Endothelial cell of umbilical vein (primary cell): ENCODE results near the gene TLE7. TPM values are rescaled to one million over a fixed set of nuclear protein-coding genes. Genes with fewer than 3 reads are reported as not detected.

Source experiments
- BruUV-seq: library from RNA; stranded (reverse); fragments of 400-500 nt; replicated peaks from 2 replicates; lab custom pipeline; 2021; lab: Mats Ljungman, UMichigan
- CTCF ChIA-PET: fragments of 300-600, 350-600 bp; sonication (Branson Sonifier 250); formaldehyde crosslinking; loops from one replicate; lab custom pipeline; 2021; ENCODE audit warnings: antibody characterized with exemption, inconsistent platforms; lab: Charles Lee
- POLR2A ChIA-PET: fragments of 300-600, 350-600 bp; sonication (Branson Sonifier 250); formaldehyde crosslinking; loops from one replicate; lab custom pipeline; 2021; ENCODE audit warnings: antibody characterized with exemption, inconsistent platforms; lab: Charles Lee
- DNase-seq: peaks from one replicate; pipeline ENCODE4 v3.0.0-alpha.2; 2011; ENCODE audit warnings: low read depth, low spot score
- FAIRE-seq: peaks from 2 replicates; lab custom pipeline; 2011; peaks lifted over from hg19 to GRCh38; lab: Jason Lieb, UNC
- H2AFZ ChIP-seq: 2 replicates; pipeline ENCODE4 v1.6.0; 2012; ENCODE audit warnings: low read depth, low read length, control low read depth, inconsistent platforms
- H3K27ac ChIP-seq: 2 replicates; pipeline ENCODE4 v1.5.1; 2011; ENCODE audit warnings: low read depth, mild to moderate bottlenecking, control low read depth, low read length, moderate library complexity; ENCODE audit not compliant: insufficient read depth
- H3K27me3 ChIP-seq, 2 experiments: 2 replicates each; pipeline versions ENCODE4 v1.6.0 to v1.6.1; 2011; ENCODE audit warnings: low read length in 2 of 2, mixed read lengths in 1 of 2; ENCODE audit not compliant: control insufficient read depth in 2 of 2, insufficient read depth in 2 of 2
- H3K36me3 ChIP-seq, 2 experiments: 2 replicates in 1 of 2; 3 replicates in 1 of 2; pipeline ENCODE4 v1.5.1; 2011; ENCODE audit warnings: low read length in 2 of 2, mild to moderate bottlenecking in 1 of 2, moderate library complexity in 1 of 2; ENCODE audit not compliant: control insufficient read depth in 2 of 2, insufficient read depth in 2 of 2; ENCODE audit errors: extremely low read depth in 1 of 2
- H3K4me1 ChIP-seq: 3 replicates; pipeline ENCODE4 v1.5.1; 2011; ENCODE audit warnings: mild to moderate bottlenecking, low read length; ENCODE audit not compliant: control insufficient read depth, insufficient read depth; ENCODE audit errors: extremely low read depth
- H3K4me2 ChIP-seq: 2 replicates; pipeline ENCODE4 v1.6.1; 2011; ENCODE audit warnings: low read length, control low read depth, mixed read lengths; ENCODE audit not compliant: insufficient read depth
- H3K4me3 ChIP-seq, 3 experiments: fragments of 200-600 bp in 1 of 3; sonication (generic), shearing (Covaris generic) in 1 of 3; replicated peaks in 1 of 3; 2 replicates each; pipeline ENCODE4 v1.5.1; 2011 to 2016; ENCODE audit warnings: control low read depth in 3 of 3, low read length in 3 of 3, mild to moderate bottlenecking in 2 of 3, inconsistent platforms in 1 of 3, low read depth in 1 of 3, moderate library complexity in 1 of 3; ENCODE audit not compliant: insufficient read depth in 1 of 3
- H3K79me2 ChIP-seq: 2 replicates; pipeline ENCODE4 v1.6.0; 2012; ENCODE audit warnings: low read length, inconsistent platforms; ENCODE audit not compliant: control insufficient read depth, insufficient read depth
- H3K9ac ChIP-seq: replicated peaks from 2 replicates; pipeline ENCODE3; 2011; ENCODE audit warnings: low read length, control low read depth; ENCODE audit not compliant: insufficient read depth; ENCODE audit errors: extremely low read depth
- H3K9me1 ChIP-seq: replicated peaks from 3 replicates; pipeline ENCODE4 v1.6.0; 2011; ENCODE audit warnings: mild to moderate bottlenecking, low read length; ENCODE audit not compliant: control insufficient read depth, insufficient read depth; ENCODE audit errors: extremely low read depth
- H3K9me3 ChIP-seq: replicated peaks from 2 replicates; pipeline ENCODE4 v1.5.1; 2012; ENCODE audit warnings: low read length, inconsistent platforms; ENCODE audit not compliant: control insufficient read depth, insufficient read depth
- H4K20me1 ChIP-seq: replicated peaks from 2 replicates; pipeline ENCODE3; 2011; ENCODE audit warnings: mild to moderate bottlenecking, low read length; ENCODE audit not compliant: control insufficient read depth, insufficient read depth; ENCODE audit errors: extremely low read depth
- CTCF ChIP-seq, 2 donors: IDR thresholded peaks; 1 replicate in 1 of 2; 2 replicates in 1 of 2; pipeline ENCODE4 v1.5.1; 2011; ENCODE audit warnings: low read length in 2 of 2, mild to moderate bottlenecking in 2 of 2, moderate library complexity in 2 of 2, control low read depth in 1 of 2, inconsistent platforms in 1 of 2, low read depth in 1 of 2; ENCODE audit not compliant: insufficient read depth in 1 of 2; ENCODE audit errors: extremely low read depth in 1 of 2
- EZH2 ChIP-seq: IDR thresholded peaks from 2 replicates; pipeline ENCODE4 v1.6.1; 2012; ENCODE audit warnings: borderline replicate concordance, low read depth, mild to moderate bottlenecking, moderate library complexity, low read length, inconsistent platforms; ENCODE audit not compliant: severe bottlenecking
- FOS ChIP-seq: IDR thresholded peaks from 2 replicates; pipeline ENCODE4 v1.6.1; 2011; ENCODE audit warnings: mild to moderate bottlenecking, low read length, moderate library complexity, borderline replicate concordance; ENCODE audit not compliant: insufficient read depth
- GATA2 ChIP-seq: IDR thresholded peaks from 2 replicates; pipeline ENCODE4 v1.7.0; 2011; ENCODE audit warnings: low read depth, mild to moderate bottlenecking, moderate library complexity, mixed read lengths, low read length; ENCODE audit not compliant: insufficient read length, insufficient read depth
- JUN ChIP-seq: IDR thresholded peaks from 2 replicates; pipeline ENCODE4 v1.6.1; 2011; ENCODE audit warnings: borderline replicate concordance, low read depth; ENCODE audit not compliant: insufficient read length, insufficient read depth
- MAX ChIP-seq: IDR thresholded peaks from 2 replicates; pipeline ENCODE4 v1.6.1; 2011; ENCODE audit not compliant: insufficient read depth, insufficient read length
- MYC ChIP-seq: IDR thresholded peaks from one replicate; pipeline ENCODE4 v1.6.1; 2011; ENCODE audit warnings: mild to moderate bottlenecking, low read depth, low read length
- POLR2A ChIP-seq: IDR thresholded peaks from 2 replicates; pipeline ENCODE4 v1.6.1; 2012; ENCODE audit warnings: low read depth, mild to moderate bottlenecking, control low read depth, low read length
- POLR2AphosphoS5 ChIP-seq: IDR thresholded peaks from 2 replicates; pipeline ENCODE4 v1.6.1; 2012; ENCODE audit warnings: low read depth, mild to moderate bottlenecking, control low read depth, low read length, moderate library complexity; ENCODE audit not compliant: insufficient read depth
- dilution Hi-C: fragments of 300-500 bp; cut with MboI; formaldehyde crosslinking; loops from one replicate; pipeline ENCODE4 v1.15.0; 2019; ENCODE audit warnings: low sequenced_read_pairs; ENCODE audit not compliant: extremely low pct_ligation_motif_present
- intact Hi-C: fragments of 100-400 bp; cut with micrococcal nuclease; formaldehyde crosslinking; loops from one replicate; pipeline ENCODE4 v1.10.0; 2022
- polyA plus RNA-seq, 4 experiments: library from polyadenylated mRNA; depleted of rRNA in 3 of 4; stranded (reverse) in 3 of 4; unstranded in 1 of 4; fragments of >200 nt; gene quantifications; 2 replicates each; pipeline versions ENCODE4 v1.2.1 to v1.2.3, GENCODE V29; 2011 to 2012; ENCODE audit warnings: missing spikeins in 1 of 4
- total RNA-seq: library from RNA; stranded (reverse); gene quantifications from 2 replicates; pipeline ENCODE4 v1.2.3, GENCODE V29; 2021

The TLE7 gene
- total and polyA plus RNA-seq, 2 donors (not counting 3 experiments of a cell fraction or from before 2014, with no cell fraction given), result not detected

- ChIA-PET POLR2A (interaction anchor here (1.3 kb wide), 1 partner anchor 23 kb away, joined by 4 read pairs; no protein-coding TSS in a partner anchor), CTCF (interaction anchor here (0.7 to 1.4 kb wide), 6 partner anchors 18 to 104 kb away, joined by 3 to 5 read pairs (median 4); no protein-coding TSS in a partner anchor)
- dilution Hi-C loops (no loop called here), intact Hi-C loops (no loop called here)
- Histone ChIP-seq H3K9me3 (no peaks in the 10 kb centered on the region), H3K27ac (no peak overlapping the region), H3K4me1 (peaks cover 15% of the 10 kb centered on the region), H3K9ac (peak overlapping the region; percentile 84), H3K9me1 (no peaks in the 10 kb centered on the region), H3K79me2 (peaks cover 4% of the 10 kb centered on the region), H3K4me2 (peak overlapping the region; percentile 84), H3K36me3 (no peaks in the 10 kb centered on the region), H2AFZ (no peak overlapping the region), H3K4me3 (peak overlapping the region in 1 of 3 experiments; percentile 82), H3K27me3 (no peaks in the 10 kb centered on the region), H4K20me1 (no peaks in the 10 kb centered on the region)
- BruUV-seq, result no TSS peak
- no peak for FAIRE-seq
- no peak for DNase-seq
- TF ChIP-seq EZH2 (no peak), JUN (no peak), MYC (no peak), FOS (no peak), GATA2 (no peak), POLR2A (no peak), MAX (no peak), POLR2AphosphoS5 (no peak), CTCF (IDR thresholded peaks at IDR 0.05; ENCODE audit: extremely low read depth in 1 of 2, insufficient read depth in 1 of 2, low read depth in 1 of 2, low read length in 2 of 2) (no peak)
Measured at GRCh38 chr16:71460941-71461340, 19.1 kb upstream of the TLE7 start.
